NCI-H446 treated with DMSO at 0.1 percent for 48 hours (cell line): ENCODE results near the gene PPM1K.
"Not testable (repeated sequence)": the region's sequence is repeated elsewhere in the genome, so short reads cannot be mapped to it uniquely, and the experiment has no call there.

Experiments used
- DNase-seq: peaks from one replicate; lab custom pipeline; 2025; lab: John Stamatoyannopoulos, UW

PPM1K gene

DNA sequence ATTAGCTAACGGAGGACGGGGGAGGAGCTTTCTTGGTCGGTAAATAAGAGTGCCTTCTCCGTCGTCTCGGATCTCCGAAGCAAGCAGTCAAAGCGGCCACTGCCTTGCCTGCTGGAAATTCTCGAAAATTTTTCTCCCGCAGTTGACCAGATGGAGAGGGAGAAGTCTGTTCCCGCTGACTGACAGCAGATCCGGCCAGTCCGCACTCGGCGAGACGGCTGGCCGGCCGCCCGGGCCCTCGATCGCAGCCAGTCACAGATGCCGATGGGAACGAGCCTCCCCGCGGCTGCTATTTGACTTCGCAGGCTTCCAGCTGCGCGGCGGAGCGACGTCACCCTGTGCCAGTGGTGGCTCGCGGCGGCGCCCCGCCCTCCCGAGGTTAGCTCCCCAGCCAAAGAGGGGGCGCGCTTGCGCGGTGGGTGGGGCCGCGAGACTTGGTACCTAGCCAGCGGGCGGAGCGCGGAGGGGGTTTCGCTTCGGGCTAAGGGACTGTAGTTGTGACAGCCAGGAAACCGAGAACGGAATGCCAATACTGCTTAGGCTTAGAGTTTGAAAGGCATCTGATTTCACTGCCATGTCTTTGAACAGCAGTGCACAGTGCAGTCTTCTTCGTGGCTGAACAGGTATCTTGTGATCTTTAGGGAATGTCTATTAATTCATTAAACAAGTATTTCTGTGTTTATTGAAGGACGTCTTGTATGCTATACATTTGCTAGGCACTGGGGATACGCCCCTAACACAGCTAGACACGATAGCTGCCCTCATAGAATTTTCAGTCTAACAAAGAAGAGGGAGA is at the start of gene PPM1K:
PPM1K (minus strand) TSS at position 123 of the 796 bp plus-strand sequence. CDS start 5,978 bp downstream, outside the sequence.
- peak; percentile 84 for DNase-seq

DNA sequence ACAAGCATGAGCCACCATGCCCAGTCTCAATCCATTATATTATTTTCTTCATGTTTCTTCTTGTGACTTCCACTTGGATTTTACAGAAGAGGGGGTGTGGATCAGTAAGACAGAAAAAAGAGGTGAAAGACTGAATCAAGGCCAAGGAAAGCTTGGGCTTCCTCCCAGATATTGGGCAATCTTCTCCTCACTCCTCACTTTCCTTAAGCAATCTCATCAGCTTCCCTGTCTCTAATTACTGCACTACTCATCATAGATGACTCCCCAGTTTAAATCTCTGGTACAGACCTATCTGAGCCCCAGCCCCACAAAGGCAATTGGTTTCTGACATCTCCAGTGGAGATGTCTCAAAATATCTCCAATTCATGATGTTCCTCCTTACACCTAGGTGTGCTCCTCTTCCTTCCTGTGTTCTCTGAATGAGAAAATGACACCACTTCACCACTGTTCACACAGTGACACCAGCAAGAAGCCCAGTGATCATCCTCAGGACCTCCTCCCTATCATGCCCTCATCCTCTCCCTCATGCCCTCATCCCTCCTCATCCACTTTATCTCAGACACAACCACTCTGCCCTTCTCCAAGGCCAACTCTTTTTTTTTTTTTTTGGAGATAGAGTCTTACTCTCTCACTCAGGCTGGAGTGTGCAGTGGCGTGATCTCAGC is 49.5 kb upstream of the PPM1K start:
- DNase-seq = no peak

DNA sequence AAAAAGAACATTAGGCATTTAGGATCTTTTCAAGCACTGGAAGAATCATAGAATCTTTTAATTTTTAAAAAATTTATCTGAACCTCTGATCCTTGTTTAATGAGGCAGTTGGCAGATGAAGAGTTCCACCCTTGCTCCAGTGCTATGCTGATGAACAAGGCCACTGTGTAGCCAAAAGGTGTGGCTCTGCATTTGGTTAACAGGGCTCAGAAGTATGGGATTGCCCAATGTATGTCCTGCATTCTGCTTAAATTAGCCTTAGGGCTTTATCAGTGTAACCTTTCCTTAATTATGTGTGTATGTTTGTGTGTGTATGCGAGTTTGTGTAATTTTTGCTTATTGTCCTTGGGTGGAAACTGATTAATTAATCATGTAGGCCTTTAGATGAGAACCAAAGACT is 43.3 kb upstream of the PPM1K start:
- DNase-seq = no peak

- no peak for DNase-seq
Observed at GRCh38 chr4:88320780-88321373, 36.5 kb upstream of the PPM1K start.

- no peak for DNase-seq
Observed at GRCh38 chr4:88320224-88320779, 35.9 kb upstream of the PPM1K start.

DNA sequence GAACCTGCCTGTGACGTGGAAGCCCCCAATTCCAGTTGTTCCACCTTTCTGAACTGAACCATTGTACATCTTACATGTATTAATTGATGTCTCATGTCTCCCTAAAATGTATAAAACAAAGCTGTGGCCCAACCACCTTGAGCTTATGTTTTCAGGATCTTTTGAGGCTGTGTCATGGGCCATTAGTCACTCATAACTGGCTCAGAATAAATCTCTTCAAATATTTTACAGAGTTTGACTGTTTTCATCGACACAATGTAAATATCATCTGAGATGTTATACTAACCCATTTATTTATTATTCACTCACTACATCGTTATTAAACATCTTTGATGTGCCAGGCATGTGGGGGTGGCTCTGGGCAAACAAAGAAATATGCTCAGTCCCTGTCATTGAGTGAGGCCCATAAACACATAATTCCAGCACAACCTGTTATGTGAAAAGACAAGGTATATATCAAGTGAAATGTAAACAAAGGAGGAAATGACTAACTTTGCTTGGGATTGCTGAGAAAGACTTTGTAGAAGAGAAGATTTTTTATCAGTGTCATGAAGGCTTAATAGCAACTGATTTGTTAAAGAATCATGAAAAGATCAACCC is 34.5 kb upstream of the PPM1K start:
- DNase-seq = no peak

DNA sequence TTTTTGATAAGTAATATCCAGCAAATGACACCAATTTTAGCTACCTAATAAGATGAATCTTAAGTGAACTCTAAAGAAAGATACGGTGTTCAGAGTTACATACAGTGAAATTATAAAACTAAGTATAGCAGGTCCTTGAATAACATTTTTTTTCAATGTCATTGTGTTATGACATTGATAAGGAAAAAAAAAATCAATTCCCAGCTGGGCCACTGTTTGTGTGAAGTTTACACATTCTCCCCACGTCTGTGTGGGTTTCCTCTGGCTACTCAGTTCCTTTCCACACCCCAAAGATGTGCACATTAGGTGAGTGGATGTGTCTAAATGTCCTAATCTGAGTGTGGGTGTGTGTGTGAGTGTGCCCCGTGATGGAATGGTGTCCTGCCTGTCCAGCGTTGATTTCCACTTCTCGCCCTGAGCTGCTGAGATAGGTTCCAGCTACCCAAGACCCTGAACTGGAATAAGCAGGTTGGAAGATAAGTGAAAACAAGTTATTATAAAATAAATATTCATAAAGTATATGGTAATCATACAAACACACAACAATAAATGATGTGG is 31.2 kb upstream of the PPM1K start:
- no peak for DNase-seq

- not testable (repeated sequence) for DNase-seq
Observed at GRCh38 chr4:88313088-88313624, 28.8 kb upstream of the PPM1K start.

- no peak for DNase-seq
Observed at GRCh38 chr4:88308587-88308986, 24.2 kb upstream of the PPM1K start.

- no peak for DNase-seq
Observed at GRCh38 chr4:88297725-88298454, 13.5 kb upstream of the PPM1K start.

DNA sequence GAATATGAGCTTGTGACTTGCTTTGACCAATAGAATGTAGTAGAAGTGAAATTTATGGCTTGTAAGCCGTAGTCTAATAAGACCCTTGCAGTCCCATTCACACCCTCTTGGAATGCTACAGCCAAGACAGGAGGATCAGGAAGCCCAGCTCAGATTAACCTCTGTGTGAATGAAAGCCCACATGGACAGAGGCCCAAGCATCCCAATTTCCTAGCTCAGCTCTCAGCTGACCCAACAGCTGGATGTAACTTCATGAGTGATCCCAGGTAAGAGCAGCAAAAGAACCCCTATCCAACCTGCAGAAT is 12.8 kb upstream of the PPM1K start:
- DNase-seq = no peak

- DNase-seq = no peak
Observed at GRCh38 chr4:88296413-88297211, 12.3 kb upstream of the PPM1K start.

DNA sequence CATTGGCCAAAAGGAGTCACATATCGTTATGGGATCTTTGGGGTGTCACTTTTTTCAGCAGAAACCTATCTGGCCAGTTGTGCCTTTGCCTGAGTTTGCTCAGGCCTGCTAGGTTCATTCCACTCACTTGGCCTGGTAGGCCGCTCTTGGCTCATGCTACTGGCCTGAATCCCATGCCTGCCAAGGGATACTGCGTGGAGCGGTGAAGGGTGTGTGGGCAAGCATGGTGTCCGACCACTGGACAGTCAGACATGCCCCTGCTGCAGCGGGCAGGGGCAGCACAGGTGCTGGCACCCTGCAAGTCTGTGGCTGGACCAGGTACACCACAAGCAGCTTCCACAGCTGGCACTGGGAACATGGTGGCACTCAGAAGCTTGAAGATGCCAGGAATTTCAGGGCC is 11.3 kb upstream of the PPM1K start:
- DNase-seq = no peak

- no peak for DNase-seq
Observed at GRCh38 chr4:88291003-88291402, 6.6 kb upstream of the PPM1K start.

GRCh38 chr4:88286897-88287296 is 2.5 kb upstream of the PPM1K start:
- no peak for DNase-seq

- no peak for DNase-seq
Observed at GRCh38 chr4:88285235-88285653, 883 bp upstream of the PPM1K start.

GRCh38 chr4:88283661-88284438 is 511 bp downstream of the PPM1K start:
- peak; percentile 27 for DNase-seq

GRCh38 chr4:88280228-88280795 is 4.0 kb downstream of the PPM1K start:
- DNase-seq = no peak

- DNase-seq = no peak
Observed at GRCh38 chr4:88277711-88278225, 6.6 kb downstream of the PPM1K start.
